Choroid plexus epithelial cell (primary cell): ENCODE results near the gene SPDYC.

ENCODE experiments used
- DNase-seq: peaks from one replicate; pipeline ENCODE4 v3.0.0-alpha.2; 2010; ENCODE audit warnings: low read depth
- H3K4me3 ChIP-seq: 2 replicates; pipeline ENCODE4 v1.5.1; 2011; ENCODE audit warnings: low read depth, mild to moderate bottlenecking, control low read depth, low read length, moderate library complexity
- TF ChIP-seq, protein P1 (sequence below): conservative IDR thresholded peaks from 2 replicates; pipeline ENCODE4 v1.5.1; 2011; ENCODE audit warnings: low read depth, mild to moderate bottlenecking, control low read depth, inconsistent platforms, low read length, moderate library complexity

Gene SPDYC

DNA sequence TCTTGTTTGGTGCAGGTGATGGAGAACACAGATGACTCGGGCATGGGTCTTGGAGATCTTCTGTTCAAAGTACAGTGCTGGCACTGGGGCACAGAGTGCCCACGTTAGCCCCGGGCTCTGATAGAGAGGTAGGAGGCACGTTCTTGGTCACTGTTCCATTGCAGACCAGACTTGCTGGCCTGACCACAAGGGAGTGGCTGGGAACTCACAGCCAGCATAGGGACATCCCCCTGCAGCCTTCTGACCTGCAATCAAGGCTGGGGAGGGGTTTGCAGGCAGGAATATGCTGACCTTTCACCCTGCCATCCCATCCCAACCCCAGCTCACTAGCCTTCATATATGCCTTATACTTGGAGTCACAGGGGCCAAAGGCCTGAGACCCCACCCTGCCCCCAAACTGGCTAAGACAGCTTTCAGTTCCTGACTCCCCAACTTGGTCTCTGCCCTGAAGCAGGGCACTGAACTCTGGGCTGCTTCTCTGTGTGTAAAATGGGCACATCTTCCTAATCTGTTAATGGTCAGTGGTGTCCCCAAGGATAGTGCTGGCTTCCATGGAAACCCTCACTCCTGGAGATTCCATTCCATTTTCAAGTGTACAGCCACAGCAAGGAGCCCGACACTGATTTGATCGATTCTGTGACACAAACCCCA lies 43.3 kb upstream of the SPDYC start:
- H3K4me3 ChIP-seq: no peak overlapping the region
- no peak for DNase-seq
- TF ChIP-seq, protein P1, sequence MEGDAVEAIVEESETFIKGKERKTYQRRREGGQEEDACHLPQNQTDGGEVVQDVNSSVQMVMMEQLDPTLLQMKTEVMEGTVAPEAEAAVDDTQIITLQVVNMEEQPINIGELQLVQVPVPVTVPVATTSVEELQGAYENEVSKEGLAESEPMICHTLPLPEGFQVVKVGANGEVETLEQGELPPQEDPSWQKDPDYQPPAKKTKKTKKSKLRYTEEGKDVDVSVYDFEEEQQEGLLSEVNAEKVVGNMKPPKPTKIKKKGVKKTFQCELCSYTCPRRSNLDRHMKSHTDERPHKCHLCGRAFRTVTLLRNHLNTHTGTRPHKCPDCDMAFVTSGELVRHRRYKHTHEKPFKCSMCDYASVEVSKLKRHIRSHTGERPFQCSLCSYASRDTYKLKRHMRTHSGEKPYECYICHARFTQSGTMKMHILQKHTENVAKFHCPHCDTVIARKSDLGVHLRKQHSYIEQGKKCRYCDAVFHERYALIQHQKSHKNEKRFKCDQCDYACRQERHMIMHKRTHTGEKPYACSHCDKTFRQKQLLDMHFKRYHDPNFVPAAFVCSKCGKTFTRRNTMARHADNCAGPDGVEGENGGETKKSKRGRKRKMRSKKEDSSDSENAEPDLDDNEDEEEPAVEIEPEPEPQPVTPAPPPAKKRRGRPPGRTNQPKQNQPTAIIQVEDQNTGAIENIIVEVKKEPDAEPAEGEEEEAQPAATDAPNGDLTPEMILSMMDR: no peak

DNA sequence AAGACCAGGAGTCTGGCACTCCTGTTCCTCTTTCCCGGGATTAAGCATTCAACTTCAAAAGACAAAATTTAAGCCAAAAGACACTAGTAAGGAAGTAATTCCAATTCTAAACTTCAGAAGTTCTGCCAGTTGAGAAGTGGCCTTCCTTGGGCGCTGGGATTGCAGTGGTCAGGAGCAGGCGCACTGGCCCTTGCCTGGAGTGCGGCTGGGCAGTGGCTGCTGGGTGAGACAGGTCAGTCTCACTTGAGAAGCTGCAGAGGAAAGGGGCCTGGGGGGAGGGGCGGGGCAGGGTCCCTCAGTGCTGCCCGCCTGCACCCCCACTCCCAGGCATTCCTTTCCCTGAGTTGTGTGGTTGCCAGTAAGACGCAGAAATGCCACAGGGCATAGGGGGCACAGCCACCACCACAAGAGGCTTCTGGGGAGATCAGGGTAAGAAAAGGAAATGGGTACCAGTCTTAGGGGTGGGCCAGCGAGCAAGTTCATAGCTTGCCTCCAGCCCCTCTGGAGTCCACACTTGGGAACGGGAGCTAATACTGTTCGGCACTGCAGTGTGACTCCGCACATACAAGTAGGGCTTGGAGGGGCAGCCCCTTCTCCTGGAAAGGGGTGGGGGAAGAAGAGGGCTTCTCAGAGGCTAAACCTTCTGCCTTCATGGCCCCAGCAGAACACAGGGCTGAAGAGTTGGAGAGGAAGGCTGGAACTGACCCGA lies 42.4 kb upstream of the SPDYC start:
- no peak overlapping the region for H3K4me3 ChIP-seq
- TF ChIP-seq, protein P1: no peak
- DNase-seq: no peak

DNA sequence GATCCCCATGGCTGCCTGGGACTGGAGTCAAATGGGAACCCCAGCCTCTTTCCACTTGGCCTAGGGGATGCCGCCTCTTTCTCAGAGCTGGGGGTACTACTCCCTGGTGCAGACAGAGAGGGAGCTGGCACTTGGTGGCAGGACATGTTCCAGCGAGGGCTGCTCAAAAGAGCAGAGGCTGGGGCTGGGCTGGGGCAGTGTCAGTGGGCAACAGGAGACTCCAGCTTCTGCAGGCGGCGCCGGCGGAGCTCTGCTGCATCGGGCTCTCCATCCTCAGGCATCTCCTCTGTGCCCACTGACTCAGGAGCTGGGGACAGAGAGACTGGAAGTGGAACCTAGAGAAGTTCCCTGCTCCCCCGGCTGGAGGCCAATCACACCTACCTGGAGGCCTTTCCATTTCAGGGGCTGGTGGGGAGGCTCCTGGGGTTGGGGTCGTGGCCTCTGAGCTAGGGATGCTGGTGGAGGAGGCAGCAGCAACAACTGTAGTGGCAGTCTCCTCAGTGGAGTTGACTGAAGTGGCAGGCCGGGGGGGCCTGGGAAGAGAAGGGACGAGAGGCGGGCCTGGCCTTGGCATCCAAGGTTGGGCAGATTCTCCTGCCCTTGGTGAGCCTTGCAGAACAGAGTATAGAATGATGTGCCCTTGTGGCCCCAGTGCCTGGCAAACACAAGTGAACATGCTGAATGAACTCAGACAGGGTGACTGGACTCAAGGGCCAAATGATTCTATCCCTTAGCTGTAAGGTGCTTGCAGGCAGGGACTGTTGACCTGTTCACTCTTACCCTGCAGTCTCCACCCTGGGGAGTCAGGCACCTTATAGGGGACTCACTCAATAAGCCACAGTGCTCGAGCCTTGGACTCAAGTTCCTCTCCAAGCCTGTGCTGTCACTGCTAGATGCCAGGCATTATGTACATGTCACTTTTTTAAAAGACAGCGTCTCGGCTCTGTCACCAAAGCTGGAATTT lies 41.6 kb upstream of the SPDYC start:
- no peak overlapping the region for H3K4me3 ChIP-seq
- DNase-seq: no peak
- TF ChIP-seq, protein P1: no peak

DNA sequence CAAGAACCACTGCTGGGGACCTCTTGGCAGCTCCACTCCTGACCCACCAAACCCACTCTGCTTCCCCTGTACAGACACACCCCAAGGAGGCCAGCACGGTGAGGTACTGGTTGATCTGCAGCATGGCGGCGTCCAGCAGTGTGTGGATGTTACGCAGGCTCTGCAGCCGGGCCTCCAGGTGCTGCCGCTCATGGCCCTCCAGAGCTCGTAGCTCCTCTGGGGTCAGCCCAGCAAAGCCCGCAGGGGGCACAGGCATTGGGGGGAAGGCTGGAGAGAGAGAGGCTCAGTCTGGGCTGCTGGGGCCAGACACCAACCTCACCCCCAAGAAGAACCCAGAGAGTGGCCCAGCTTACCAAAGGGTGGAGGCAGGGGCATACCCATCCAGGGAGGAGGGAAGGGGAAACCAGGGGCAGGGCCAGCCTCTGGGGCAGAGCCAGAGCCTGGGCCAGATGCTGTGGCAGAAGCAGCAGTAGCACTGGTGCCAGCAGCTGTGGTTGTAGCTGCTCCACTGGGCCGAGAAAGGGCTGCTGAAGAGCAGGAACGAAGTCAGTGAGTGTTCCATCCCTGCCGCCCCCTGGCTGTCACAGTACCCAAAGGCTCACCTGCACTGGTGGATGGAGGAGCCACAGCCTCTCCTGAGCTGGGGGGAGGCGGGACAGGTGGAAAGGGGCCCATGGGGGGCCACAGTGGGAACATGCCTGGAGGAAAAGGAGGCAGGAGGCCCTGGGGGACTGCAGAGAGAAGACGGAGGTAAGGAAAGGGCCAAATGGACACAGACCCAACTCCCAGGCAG lies 40.2 kb upstream of the SPDYC start:
- TF ChIP-seq, protein P1: peak; percentile 3
- H3K4me3 ChIP-seq: no peak overlapping the region
- DNase-seq: no peak

DNA sequence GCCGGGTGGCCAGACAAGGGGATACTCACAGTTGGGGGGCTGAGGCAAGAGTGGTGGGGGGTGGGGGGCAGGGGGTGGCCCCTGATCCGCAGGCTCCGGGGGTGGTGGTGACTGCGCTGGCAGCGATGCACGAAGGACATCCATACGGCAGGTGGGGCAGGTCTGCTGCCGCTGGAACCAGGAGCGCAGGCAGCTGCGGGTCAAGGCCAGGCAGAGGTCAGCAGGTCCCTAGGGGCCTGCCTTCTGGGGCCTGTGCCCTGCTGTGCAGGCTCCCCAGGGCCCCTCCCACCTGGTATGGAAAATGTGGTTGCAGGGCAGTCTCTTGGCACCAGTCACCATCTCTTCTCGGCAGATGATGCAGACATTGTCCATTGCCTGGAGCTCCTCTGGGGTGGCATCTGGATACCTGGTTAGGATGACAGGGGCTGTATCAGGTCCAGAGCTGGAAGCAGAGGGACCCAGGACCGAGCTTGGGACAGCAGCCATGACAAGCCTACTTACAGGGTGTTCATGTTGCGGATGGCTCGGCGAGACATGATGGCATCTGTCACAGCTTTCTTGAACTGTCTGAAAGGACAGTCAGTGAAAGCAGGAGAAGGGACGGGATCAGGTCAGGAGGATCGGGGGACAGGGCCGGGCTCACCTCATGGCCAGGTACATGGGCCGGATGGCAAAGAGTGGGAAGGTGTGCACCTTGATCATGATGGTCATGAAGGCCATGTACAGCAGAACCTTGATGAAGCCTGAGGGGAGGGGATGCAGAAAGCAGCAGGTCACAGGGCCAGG lies 39.2 kb upstream of the SPDYC start:
- TF ChIP-seq, protein P1: no peak
- no peak overlapping the region for H3K4me3 ChIP-seq
- DNase-seq: no peak

DNA sequence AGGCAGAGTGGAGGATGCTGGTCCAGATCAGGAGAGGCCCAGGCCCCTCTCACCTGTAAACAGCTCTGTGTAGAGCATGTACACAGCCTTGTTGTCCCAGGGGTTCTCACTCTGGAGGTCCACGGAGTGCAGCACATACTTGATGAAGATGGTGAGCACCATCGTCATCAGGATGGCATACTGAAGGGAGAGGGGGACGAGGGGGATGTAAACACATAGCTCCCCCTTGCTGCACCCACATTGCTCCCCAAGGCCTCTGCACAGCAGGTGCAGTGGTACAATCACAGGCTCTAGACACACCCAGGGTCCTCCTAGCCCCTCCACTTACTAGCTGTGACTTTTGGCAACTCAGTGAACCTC lies 38.6 kb upstream of the SPDYC start:
- no peak overlapping the region for H3K4me3 ChIP-seq
- TF ChIP-seq, protein P1: no peak
- DNase-seq: no peak
